Measurements from ENCODE around the gene DYRK2.

Gene DYRK2

DNA sequence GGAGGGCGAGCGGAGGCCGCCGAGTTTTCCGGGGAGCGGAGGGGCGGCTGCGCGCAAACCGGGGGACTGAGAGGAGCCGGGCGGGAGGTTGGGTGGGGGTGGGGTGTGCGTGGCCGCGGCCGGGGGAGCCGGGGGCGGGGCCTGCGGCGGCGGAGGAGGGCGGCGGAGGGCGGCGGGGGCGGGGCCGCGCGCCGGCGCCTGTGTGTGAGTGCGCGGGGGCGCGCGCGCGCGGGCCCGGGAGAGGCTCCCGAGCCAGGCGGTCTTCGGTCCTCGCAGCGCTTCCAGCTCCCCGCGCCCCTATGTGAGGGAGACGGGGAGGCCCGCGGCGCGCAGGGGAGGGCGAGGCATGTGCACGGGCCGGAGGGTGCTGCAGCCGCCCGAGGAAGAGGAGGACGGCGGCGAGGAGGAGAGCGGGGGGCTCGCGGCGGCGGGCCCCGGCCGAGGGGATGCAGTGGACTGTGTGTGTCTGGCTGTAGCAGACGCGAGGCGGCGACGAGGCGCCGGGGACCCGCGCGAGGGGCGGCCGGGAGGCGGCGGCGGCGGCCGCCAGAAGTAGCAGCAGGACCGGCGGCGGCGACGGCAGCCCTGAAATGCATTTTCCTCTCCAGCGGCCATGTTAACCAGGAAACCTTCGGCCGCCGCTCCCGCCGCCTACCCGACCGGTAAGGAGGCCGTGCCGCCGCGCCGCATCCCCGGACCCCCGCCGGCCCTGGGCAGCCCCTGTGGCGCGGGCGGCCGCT lies at the start of gene DYRK2:
TSS of gene DYRK2 (plus strand) at position 225 of the 740 bp plus-strand sequence. CDS start at position 614, 389 bp downstream.
- in situ Hi-C loops (cut with HindIII; ENCODE audit: low sequenced_read_pairs): no loop called here

DNA sequence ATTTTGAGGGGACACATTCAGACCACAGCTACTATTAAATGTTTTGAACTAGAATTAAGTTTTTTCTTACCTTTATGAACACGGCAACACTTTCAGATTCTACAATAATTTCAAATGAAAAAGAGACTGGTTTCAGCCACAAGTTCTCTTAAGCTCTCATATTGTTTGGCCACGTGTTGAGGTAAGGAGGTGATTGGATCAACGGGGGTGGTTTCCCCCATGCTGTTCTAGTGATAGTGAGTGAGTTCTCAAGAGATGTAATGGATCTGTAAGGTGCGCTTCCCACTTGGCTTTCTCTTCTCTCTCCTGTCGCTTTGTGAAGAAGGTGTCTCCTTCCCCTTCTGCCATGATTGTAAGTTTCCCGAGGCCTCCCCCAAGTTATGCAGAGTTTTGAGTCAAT lies 48.9 kb upstream of the DYRK2 start:
- in situ Hi-C loops (cut with HindIII; ENCODE audit: low sequenced_read_pairs): no loop called here

DNA sequence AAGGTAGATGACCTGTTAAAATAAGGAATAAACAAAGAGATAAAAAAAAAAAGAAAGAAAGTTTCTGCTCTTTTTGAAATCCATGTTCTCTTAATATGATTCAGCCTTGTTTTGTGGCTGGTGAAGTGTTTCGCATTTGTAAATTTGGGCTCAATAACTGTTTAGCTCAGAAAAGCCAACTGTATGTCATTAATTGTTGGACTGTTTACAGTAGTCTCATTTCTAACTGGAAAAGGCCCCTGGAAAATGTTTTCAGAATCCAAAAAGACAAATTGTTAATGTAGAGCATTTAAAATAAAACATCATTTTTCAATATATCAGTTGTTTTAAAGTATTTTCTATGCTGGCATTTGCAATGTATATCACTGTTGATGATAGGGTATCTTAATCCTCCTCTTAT lies 47.4 kb upstream of the DYRK2 start:
- in situ Hi-C loops (cut with HindIII; ENCODE audit: low sequenced_read_pairs): no loop called here

DNA sequence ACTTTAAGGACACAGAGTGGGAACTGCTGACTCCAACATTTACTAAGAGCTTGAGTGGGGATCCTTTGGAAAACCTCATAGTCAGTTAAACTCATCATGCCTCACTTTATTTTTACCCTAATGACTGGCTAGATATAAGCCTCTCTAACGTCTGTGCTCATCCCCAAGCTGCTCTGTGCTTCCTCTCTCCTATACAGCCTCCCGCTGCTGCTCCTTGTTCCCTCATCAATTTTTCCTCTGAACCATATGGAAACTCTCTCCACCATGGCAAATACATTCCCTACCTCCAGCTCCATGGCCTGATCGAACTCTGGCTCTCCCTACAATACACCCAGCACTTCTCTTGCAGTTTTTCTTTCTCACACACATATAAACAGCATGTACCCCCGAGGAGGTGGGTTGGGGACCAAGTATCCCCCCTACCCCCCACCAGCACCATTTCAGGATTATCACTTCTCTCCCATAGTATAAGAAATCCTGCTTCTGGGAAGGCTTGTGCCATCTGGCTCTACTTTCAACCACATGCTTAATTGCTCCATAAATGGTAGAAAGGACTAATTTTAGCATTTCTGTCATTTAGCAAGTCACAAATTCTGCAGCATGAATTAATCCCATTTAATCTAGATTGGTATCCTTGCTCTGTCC lies 39.2 kb upstream of the DYRK2 start:
- in situ Hi-C loops (cut with HindIII; ENCODE audit: low sequenced_read_pairs): no loop called here

DNA sequence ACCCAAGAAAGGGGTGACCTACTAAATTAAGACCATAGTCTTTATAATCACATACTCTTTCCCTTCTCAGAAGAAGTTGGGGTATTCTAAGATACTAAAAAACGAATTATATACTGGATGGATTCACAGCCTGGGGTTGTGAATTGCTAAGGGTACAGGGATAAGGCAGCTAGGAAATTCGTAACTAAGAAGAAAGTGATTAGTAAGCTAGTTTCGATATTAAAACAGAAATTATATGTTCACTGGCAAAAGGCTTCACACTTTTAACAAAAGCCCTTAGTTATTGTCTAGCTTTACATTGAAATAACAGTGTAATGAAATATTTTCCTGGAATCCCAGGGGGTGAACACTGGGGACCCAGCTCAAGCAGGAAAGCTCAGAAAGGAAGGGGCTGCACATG lies 35.5 kb upstream of the DYRK2 start:
- in situ Hi-C loops (cut with HindIII; ENCODE audit: low sequenced_read_pairs): no loop called here

DNA sequence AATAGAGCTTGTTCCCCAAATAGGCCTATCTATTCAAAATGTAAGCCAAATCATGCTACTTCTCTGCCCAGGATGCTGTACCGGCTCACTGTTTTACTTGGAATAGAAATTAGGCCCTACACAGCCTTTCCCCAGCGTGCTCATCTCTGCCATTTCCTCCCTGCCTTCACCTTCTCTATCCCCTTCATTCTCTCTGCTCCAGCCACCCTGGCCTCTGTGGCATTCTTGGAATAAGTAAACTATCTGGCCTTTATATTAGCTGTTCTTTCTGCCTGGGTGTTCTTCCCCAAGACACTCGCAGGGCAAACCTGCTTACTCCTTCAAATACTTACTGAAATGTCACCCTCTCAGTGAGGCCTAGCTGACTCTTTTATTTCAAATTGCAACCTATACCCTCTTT lies 30.9 kb upstream of the DYRK2 start:
- in situ Hi-C loops (cut with HindIII; ENCODE audit: low sequenced_read_pairs): no loop called here

DNA sequence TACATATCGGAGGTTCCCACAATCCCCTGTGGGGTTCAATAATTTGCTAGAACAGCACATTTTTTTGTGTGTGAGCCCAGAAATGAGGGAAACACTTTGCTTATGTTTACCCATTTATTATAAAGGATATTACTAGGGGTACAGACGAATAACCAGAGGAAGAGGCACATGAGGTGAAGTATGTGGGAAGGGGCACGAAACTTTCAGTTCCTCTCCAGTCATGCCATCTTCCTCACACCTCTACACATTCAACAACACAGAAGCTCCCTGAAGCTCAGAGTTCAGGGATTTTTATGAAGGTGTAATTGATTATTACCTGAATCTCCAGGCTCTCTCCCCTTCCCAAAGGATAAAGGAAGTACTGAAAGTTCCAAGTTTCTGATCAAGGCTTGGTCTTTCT lies 30.2 kb upstream of the DYRK2 start:
- in situ Hi-C loops (cut with HindIII; ENCODE audit: low sequenced_read_pairs): no loop called here

DNA sequence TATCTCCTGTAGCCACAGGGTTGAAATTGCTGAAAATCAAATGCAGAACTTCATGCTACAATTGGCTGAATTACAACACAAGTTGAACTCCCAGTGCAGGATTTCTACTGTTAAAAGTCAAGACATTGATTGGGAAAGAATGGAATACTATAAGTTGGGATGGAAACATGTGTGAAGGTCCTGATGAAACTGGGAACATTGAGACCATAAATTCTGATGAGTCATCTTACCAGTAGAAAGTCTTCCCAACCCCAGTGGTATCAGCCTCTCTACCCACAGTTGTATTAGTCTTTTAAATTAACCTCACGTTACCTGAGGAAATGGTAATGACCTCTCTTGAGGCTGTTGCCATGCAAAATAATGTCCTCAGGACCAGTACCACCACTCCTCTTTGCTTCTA lies 27.4 kb upstream of the DYRK2 start:
- in situ Hi-C loops (cut with HindIII; ENCODE audit: low sequenced_read_pairs): no loop called here

DNA sequence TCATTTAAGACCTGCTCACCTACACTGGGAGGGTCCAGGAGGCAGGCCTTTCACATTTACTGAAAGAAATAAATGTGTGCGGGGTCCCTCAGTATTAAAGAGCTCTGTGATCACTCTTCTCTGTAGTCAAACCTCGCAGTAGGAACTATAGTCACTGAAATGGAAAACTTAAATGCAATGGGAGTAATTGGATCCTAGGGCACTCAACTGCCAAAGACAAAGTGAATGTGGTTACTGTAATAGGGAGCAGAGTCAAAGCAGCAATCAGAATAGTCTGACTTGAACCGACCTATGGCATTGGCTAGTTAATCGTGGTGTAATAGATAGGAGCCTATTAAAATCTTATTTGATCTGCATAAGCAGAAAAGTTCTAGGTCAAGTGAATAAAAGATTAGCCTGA lies 26.6 kb upstream of the DYRK2 start:
- in situ Hi-C loops (cut with HindIII; ENCODE audit: low sequenced_read_pairs): no loop called here

DNA sequence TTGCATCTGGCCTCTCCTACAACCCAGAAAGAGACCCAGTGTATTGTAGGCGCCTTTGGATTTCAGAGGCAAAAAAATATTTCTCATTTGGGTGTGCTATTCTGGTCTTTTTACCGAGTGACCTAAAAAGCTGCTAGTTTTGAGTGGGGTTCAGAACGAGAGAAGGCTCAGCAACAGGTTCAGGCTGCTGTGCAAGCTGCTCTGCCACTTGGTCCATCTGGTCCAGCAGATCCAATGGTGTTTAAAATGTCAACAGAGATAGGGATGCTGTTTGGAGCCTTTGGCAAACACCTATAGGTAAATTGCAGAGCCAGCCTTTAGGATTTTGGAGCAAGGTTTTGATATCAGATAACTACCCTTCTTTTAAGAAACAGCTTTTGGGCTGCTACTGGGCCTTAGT lies 25.3 kb upstream of the DYRK2 start:
- in situ Hi-C loops (cut with HindIII; ENCODE audit: low sequenced_read_pairs): no loop called here

DNA sequence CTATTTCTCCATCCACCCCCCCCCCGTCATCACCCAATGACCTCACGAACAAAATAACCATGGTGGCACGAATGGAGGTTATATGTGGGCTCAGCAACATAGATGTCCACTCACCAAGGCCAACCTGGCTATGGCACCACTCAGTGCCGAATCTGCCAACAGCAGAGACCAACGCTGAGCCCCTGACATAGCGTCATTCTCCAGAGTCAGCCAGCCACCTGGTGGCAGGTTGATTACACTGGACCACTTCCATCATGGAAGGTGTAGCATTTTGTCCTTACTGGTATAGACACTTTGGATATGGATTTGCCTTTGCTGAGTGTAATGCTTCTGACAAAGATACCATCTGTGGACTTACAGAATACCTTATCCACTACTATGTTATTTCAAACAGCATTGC lies 24.2 kb upstream of the DYRK2 start:
- in situ Hi-C loops (cut with HindIII; ENCODE audit: low sequenced_read_pairs): no loop called here

DNA sequence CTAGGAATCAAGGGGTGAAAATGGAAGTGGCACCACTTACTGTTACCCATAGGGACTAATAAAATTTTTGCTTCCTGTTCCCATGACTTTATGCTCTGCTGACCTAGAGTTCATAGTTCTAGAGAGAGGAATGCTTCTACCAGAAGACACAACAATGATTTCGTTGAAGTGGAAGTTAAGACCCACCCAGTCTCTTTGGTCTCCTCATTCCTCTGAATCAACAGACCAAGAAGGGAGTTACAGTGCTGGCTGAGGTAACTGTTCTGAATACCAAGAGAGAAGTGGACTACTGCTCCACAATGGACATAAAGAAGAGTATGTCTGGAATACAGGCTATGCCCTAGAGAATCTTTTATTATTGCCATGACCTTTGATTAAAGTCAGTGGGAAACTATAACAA lies 23.5 kb upstream of the DYRK2 start:
- in situ Hi-C loops (cut with HindIII; ENCODE audit: low sequenced_read_pairs): no loop called here

DNA sequence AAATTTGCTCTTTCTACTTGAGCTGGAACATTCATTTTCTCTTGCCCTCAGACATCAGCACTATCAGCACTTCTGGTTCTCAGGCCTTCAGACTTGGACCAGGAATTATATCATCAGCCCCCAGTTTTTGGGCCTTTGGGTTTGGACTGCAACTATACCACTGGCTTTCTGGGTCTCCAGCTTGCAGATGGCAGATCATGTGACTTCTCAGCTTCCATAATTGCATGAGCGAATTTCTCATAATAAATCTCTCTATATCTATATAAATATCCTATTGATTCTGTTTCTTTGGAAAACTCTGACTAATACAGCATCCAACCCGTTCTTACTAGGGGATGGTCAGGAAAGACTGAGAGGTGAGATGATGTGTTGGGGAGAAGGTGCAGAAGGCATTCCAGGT lies 22.4 kb upstream of the DYRK2 start:
- in situ Hi-C loops (cut with HindIII; ENCODE audit: low sequenced_read_pairs): no loop called here

DNA sequence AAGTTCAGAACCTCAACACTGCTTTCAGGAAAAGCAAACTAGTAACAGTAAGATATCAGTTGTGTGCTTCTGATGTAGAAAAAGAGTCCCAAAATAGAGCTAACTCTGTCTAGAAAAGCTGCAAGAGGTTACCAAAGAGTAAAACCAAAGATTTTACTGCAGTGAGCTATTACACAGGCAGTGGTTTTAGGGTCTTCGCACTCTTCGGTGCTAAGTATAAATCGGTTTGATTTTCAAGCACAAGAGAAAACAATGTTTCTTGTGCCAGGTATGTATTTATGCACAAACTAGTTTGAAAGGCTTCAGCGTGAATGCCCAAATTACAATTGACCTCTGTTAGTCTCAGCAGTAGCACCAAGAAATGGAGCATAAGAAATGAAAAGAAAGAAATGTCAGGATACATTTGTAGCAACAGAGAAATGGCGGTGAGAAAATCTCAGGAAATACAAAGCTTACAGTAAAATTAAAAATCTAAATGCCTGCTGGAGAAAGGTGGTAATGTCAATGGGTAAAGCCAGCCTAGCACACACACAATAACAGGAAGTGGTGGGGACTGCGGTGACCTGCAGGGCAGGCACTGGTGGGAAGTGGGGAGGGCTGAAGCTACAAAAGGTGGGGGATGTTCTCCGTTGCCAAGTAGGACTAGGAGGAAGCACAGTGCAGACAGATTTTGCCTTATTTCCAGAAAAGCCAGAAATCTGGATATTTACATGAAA lies 18.0 kb upstream of the DYRK2 start:
- in situ Hi-C loops (cut with HindIII; ENCODE audit: low sequenced_read_pairs): no loop called here

DNA sequence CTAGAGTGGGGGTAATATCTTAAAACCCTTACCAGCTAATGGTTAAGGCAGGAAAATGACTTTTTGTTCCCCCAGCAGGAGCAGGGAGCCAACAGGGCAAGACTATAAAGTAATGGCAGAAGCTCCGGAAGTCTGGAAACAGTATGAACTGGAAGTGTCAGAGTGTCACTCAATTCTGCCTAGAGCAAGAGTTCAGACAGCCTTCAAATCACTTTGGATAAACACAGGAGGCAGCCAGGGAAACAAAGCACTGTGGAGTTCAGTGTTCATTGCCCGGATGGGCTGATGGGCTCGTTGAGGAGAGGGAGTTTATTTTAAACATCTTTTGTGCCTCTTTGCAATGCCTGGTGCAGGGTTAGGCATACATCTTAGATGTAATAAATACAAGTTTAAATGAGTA lies 16.5 kb upstream of the DYRK2 start:
- in situ Hi-C loops (cut with HindIII; ENCODE audit: low sequenced_read_pairs): no loop called here

DNA sequence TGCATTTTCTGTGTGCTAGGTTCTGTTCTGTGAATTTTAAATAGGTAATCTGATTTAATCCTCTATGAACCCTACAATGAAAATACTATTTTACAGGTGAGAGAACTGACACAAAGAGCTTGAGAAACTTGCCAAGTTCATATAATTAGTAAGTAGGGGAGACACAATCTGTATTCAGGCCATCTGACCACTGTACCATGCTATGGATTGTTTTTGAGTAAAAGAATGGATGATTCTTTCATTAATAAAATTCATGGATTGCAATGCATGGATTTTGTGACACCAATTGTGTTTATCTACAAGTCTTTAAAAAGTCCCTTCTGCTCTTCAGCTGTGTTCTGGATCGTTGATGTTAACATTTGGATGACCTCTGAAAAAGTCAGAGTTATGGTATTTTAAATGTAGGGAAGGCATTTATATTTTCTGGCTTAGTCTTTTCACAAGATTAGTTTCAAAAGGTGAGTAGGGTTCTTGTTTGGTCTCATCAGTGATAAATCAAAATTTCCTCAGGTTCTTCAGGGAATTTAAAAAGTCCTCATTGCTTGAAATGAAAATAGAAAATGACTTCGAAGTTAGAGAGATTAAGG lies 15.4 kb upstream of the DYRK2 start:
- in situ Hi-C loops (cut with HindIII; ENCODE audit: low sequenced_read_pairs): no loop called here

DNA sequence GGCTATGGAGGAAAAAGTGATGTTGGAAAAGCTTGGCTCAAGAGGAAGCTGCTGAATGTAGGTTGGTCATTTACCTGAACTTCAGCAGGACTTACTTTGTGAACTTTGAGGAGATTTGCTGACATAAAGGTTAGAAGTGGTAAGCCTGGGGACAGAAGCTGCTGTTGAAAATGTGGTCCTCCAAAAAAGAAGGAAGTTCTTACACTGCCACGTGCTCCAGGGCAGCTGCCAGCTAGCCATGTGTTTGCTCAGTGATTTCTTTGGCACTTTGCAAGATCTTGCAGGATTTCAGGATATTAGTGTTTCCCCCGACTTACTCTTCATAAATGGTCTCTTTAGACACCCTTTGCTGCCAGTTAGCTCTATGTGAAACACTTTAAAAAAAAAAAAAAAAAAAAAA lies 14.8 kb upstream of the DYRK2 start:
- in situ Hi-C loops (cut with HindIII; ENCODE audit: low sequenced_read_pairs): no loop called here

DNA sequence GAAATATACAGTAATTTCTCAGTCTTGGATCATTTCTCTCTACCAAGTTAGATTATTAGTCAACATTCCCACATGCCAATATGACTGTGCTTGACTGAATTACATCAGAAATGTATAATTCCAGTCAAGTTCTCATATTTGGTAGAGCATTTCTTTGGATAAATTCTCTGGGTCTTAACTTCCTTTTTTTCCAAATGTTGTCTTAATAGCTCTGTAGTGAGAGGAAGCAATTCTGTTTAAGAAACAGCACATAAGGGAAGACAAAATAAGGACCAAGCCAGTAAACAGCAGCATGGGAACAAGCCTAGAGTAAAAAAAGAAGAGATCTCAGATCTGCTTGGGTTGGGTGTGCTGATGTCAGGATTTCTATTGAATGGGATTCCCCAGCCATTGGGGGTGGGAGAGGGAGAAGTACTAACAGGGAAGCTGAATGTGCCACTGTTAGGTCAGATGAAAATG lies 14.2 kb upstream of the DYRK2 start:
- in situ Hi-C loops (cut with HindIII; ENCODE audit: low sequenced_read_pairs): no loop called here

DNA sequence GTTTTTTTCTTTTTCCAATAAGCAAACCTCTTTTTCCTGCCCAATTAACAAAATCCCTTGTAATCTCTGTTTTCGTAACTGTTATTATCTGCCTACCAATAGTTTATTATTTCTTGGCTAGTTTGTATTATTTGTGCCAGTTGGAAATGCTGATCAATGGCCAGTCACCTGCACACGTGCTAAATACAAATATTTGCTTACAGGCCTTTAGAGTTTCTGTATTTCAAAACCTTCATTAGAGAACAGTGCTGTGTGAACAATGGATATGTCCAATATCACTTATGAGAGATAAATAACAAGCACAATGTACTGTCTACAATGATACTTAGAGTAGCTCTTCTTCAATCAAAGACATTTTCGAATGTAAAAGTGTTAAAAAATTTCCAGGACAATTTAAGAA lies 10.8 kb upstream of the DYRK2 start:
- in situ Hi-C loops (cut with HindIII; ENCODE audit: low sequenced_read_pairs): no loop called here

DNA sequence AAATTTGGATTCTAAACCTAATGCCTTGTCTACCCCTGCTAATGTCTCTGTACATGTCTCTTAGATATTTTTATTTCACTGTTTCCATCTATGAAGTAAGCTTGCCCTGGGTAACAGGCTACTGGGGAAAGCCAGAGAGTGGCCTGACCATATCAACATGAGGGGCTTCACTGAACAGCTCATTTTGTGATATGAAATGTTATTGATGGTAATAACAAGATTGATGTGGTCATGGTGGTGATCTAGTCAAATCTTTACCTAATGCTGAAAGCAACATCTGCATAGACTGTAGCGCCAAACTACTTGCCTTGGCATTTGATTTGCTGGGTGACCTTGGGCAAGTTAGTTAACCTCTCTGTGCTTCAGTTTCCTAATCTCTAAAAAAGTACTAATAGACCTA lies 9.9 kb upstream of the DYRK2 start:
- in situ Hi-C loops (cut with HindIII; ENCODE audit: low sequenced_read_pairs): no loop called here

DNA sequence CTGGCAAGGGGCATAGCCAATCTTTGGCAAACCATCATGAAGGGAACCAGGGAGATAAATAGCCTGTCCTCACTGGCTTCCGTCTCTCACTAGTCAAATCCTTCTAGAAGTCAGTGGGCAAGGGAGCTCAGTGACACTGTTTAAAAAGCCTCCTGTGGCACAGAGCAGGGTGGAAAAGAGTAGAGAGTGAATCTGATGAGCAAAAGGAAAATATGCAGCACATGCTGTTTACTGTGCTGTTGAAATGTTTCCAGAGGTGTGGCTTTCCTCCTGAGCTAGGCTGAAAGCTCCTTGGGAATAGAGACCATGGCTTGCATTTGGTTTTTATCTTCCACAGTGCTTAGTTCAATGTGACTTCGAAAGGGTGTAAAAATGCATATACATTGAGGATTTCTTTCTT lies 7.7 kb upstream of the DYRK2 start:
- in situ Hi-C loops (cut with HindIII; ENCODE audit: low sequenced_read_pairs): no loop called here

DNA sequence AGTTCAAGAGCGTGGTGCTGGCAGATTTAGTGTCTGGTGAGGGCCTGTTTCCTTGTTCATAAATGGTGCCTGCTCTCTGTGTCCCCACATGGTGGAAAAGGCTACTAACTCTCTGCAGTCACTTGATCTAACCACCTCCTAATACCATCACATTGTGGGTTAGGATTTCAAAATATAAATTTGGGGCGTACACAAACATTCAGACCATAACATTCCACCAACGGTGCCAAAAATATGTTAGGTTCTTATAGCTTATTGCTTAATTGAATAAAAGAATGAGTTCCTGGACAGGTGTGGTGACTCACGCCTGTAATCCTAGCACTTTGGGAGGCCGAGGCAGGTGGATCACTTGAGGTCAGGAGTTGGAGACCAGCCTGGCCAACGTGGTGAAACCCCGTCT lies 3.4 kb upstream of the DYRK2 start:
- in situ Hi-C loops (cut with HindIII; ENCODE audit: low sequenced_read_pairs): no loop called here

Measured in endothelial cell of hepatic sinusoid (primary cell).